Measurements from ENCODE around the gene DDR1.

DDR1 gene

DNA sequence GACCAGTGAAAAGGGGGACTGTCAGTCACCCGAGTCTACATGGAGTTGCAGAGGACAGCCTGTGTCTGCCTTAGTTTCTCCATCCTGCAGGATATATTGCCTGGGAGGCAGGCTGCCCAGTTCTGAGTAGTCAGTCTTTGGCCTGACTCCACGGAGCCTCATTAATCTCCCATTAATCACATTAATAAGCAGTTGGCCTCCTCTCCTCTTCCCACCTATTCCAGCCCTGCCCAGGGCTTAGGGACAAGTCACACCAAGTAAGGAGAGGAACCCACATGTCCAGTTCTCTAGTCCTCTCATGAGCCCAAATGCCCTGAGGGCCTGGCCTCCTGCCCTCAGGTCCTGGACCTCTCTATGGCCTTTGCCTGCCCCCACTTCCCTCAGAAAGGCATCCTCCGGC, 55.2 kb downstream of the DDR1 start:
- in situ Hi-C loops (cut with HindIII; ENCODE audit: low sequenced_read_pairs): no loop called here

DNA sequence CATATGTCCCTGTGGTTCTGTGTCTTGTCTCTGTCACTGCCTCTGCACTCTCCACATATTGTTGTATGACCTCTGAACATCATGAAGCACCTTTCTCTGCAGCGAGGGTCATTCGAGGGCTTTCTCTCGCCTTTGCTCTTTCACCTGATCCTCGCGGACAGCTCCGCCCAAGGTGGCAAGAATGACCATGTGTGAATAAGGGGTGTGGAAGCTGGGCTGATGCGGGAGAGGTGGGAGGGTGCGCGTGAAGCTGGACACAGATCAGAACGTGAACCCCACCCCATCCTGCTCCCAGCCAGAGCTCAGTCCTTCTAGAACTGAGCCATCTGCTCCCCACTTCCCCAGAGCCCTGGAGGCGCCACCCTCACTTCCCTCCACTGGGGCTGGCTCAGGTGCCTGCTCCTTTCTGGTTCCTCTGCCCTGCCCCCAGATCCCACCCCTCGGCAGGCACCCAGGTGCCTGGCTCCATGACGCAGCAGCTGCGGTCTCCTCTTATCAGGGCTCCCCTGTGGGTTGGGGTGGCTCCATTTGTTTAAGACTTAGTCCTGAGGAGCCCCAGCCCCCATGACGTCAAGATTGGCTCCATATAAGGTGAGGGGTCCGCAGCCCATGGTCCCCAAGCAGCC, 56.2 kb downstream of the DDR1 start, which contains the start of gene MUCL3:
MUCL3 (plus strand) TSS at position 613 of the 626 bp plus-strand sequence. CDS start 27 bp downstream, outside the sequence.
- in situ Hi-C loops (cut with HindIII; ENCODE audit: low sequenced_read_pairs): no loop called here

DNA sequence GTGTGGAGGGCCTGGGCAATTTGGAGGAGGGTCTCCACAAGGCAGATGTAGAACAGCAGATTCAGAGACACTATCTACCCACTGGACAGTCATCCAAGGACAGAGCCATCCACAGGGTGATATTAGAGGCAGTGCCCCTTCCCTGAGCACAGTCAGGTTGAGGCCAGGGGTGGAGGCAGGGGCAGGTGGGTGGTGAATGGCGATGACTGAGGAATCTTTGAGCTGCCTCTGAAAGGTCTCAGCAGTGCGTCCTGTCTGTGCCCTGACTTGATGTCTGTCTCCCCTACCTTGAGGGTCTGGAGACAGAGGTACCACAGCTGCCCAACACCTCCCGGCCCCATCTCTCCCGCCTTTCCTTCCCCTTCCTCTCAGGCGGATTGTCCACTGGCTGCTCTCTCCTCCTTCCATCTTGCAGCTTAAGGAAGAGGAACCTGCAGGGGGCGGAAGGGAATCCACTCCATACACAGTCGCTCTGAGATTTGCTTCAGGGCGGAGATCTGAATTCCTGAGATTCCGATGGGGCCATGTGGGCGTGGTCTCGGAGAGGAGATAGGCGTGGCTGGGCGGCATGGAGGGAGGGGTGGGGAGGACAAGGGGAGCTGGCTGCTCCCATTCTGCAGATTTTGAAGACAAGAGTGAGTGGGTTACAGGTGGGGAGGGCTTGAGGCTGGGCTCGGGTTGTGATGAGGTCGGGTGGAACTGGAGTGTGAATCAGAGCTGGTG, 58.2 kb downstream of the DDR1 start:
- in situ Hi-C loops (cut with HindIII; ENCODE audit: low sequenced_read_pairs): no loop called here

DNA sequence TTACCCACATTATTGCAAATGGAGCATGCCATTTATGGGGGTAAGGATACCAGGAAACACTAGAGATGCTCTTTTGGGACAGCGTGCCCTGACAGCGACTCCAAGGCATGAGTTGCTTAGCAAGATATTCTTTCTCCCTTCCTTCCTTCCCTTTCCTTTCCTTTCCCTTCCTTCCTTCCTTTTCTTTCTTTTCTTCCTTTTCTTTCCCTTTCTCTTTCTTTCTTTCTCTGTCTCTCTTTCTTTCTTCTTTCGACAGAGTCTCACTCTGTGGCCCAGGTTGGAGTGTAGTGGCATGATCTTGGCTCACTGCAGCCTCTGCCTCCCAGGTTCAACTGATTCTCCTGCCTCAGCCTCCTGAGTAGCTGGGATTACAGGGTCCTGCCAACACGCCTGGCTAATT, 59.7 kb downstream of the DDR1 start:
- in situ Hi-C loops (cut with HindIII; ENCODE audit: low sequenced_read_pairs): no loop called here

DNA sequence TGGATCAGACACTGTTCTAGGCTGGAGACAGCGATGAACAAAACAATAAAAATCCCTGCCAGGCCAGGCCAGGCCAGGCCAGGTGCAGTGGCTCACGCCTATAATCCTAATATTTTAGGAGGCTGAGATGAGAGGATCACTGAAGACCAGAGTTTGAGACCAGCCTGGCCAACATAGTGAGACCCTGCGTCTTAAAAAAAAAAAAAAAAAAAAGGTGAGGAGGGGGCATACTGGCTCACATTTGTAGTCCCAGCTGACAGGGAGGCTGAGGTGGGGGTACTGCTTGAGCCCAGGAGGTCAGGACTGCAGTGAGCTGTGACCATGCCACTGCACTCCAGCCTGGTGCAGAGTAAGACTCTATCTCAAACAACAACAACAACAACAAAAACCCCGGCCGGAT, 61.0 kb downstream of the DDR1 start:
- in situ Hi-C loops (cut with HindIII; ENCODE audit: low sequenced_read_pairs): no loop called here

DNA sequence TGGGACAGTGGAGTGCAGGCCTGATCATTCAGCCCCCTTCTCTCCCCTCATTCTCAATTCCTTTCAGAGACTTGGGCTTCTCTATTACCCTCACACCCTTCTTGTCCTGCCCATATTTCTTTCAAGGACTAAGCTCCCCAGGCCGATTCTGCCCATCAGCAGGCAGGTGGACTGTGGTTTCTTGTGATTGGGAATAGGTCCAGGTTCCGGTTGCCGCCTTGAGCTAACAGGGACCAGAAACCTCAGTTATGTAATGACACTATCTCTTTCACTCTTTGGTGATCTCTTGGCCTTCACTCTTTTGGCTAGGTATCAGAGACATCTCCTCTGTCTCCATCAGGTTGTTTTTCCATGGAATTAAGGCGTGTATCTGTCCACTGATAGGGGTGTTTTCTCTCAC, 62.9 kb downstream of the DDR1 start:
- in situ Hi-C loops (cut with HindIII; ENCODE audit: low sequenced_read_pairs): no loop called here

DNA sequence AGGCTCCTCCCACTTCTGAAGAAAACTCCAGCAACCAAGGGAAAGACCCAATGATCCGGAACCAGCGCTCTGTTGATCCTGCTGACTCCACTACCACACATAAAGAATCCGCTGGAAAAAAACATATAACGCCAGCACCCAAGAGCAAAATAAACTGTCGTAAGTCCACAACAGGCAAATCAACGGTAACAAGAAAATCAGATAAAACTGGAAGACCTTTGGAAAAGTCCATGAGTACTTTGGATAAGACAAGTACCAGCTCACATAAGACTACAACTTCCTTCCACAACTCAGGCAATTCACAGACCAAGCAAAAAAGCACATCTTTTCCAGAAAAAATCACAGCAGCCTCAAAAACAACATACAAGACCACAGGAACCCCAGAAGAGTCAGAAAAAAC, 64.5 kb downstream of the DDR1 start:
- in situ Hi-C loops (cut with HindIII; ENCODE audit: low sequenced_read_pairs): no loop called here
